ENCODE data around the gene KIAA1958. TPM values are rescaled to one million over a fixed set of nuclear protein-coding genes. Genes with fewer than 3 reads are reported as not detected.

Gene KIAA1958
- total RNA-seq, 1 donor from 2014 or later: 12.0 TPM

DNA sequence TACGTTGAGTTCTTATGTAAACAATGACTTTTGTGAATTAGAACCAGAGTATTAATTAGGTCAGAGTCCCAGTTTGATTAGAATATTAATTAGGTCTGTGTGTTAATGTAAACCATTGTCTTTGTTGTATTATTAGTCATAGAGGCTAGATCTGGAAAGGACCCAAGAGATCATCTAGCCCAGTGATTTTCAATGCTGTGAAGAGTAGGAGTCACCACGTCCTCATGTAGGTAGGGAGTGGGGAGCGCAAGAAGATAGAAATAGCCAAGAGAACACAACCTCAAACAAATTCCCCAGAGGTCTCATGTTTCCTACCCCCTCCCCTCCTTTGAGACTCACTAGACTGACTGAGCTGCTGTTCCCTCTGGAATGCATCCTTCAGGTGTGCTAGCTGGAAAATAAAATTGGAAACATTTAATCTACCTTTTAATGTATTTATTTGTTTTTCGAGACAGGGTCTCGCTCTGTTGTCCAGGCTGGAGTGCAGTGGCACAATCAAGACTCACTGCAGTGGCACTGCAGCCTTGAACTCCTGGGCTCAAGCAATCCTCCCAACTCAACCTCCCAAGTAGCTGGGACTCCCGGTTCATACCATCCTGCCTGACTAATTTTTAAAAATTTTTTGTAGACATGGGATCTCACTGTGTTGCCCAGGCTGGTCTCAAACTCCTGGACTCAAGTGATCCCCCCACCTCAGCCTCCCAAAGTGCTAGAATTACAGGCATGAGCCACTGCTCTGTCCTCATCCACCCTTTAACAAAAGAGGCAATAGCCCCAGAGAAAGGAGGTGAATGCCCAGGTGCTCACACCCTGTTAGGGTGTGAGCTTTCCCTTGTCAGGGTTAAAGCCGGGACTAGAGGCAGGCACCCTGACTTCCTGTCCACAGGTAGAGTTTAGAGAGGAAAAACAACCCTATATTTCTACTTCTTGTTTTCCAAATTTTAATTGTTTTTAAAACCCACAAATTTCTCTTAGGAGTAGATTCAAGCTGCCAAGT, 138.4 kb downstream of the KIAA1958 start:
- no peaks in the 10 kb centered on the region for H3K36me3 Mint-ChIP-seq (ENCODE audit: low read depth, unreplicated experiment)
- no peak for FAIRE-seq
- no peaks in the 10 kb centered on the region for H3K27me3 ChIP-seq (ENCODE audit: insufficient read depth, low read length)

DNA sequence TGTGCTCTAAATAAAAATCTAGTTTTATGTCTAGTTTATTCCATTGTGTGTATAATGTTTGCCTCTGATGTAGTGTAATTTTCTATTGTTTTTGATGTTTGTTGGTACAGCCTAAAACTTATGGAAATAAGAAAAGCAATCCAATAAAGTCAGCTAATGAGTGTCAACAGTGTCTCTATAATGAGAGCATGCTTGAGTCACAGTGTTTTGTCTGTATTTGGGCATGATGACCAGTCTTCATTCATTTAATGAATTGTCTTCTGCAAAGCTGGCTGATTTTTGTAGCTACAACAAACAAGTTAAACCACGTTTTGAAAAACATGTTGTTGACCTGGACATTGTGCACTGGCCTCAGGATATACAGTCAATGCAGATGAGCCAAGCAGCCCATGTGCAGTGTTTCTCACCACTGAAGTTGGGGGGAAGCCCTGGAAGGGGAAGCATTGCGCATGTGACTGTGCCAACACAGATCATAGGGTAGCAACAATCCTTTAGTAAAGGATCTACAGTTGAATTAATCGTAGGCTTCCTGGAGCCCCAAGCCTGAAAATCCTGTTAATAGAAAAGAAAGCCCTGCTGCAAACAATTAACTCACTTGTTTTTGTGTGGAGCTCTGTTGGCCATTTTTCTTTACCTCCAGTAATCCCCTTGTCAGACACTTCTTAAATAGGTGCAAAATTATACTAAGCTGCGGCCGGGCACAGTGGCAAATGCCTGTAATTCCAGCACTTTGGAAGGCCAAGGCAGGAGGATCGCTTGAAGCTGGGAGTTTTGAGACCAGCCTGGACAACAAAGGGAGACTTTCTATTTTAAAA, 143.3 kb downstream of the KIAA1958 start:
- Mint-ChIP-seq H3K36me3 (ENCODE audit: low read depth, unreplicated experiment) (no peaks in the 10 kb centered on the region), H3K27ac (ENCODE audit: unreplicated experiment) (no peak overlapping the region), H3K4me3 (ENCODE audit: unreplicated experiment) (no peak overlapping the region), H3K9me3 (ENCODE audit: unreplicated experiment) (no peaks in the 10 kb centered on the region), H3K27me3 (ENCODE audit: low read depth, unreplicated experiment) (no peaks in the 10 kb centered on the region), H3K4me1 (ENCODE audit: low read depth, unreplicated experiment) (no peaks in the 10 kb centered on the region)
- no peak for FAIRE-seq
- H3K9me3 ChIP-seq (ENCODE audit: insufficient read depth, low read depth, low read length): no peaks in the 10 kb centered on the region
- no peak overlapping the region for H3K4me2 ChIP-seq (ENCODE audit: low read length)
- no peaks in the 10 kb centered on the region for H3K4me1 ChIP-seq (ENCODE audit: insufficient read depth, low read length)
- no peak overlapping the region for H2AFZ ChIP-seq (ENCODE audit: low read depth, low read length)
- no peak for DNase-seq (ENCODE audit: low read depth)
- no peaks in the 10 kb centered on the region for H3K36me3 ChIP-seq (ENCODE audit: insufficient read depth, low read length)
- no peak for TF ChIP-seq EZH2 (IDR thresholded peaks at IDR 0.05; ENCODE audit: insufficient read depth, low read length)
- TF ChIP-seq, protein P1, sequence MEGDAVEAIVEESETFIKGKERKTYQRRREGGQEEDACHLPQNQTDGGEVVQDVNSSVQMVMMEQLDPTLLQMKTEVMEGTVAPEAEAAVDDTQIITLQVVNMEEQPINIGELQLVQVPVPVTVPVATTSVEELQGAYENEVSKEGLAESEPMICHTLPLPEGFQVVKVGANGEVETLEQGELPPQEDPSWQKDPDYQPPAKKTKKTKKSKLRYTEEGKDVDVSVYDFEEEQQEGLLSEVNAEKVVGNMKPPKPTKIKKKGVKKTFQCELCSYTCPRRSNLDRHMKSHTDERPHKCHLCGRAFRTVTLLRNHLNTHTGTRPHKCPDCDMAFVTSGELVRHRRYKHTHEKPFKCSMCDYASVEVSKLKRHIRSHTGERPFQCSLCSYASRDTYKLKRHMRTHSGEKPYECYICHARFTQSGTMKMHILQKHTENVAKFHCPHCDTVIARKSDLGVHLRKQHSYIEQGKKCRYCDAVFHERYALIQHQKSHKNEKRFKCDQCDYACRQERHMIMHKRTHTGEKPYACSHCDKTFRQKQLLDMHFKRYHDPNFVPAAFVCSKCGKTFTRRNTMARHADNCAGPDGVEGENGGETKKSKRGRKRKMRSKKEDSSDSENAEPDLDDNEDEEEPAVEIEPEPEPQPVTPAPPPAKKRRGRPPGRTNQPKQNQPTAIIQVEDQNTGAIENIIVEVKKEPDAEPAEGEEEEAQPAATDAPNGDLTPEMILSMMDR (IDR thresholded peaks at IDR 0.05; ENCODE audit: insufficient read depth, low read depth, low read length): no peak
- H3K4me3 ChIP-seq (ENCODE audit: insufficient read depth, low read depth, low read length): no peak overlapping the region
- no peak overlapping the region for H3K27ac ChIP-seq (ENCODE audit: low read depth, low read length)
- no peaks in the 10 kb centered on the region for H3K79me2 ChIP-seq (ENCODE audit: insufficient read depth, low read length)
- H3K27me3 ChIP-seq (ENCODE audit: insufficient read depth, low read length): no peaks in the 10 kb centered on the region
- no peak overlapping the region for H3K9ac ChIP-seq (ENCODE audit: low read length)
- no peaks in the 10 kb centered on the region for H4K20me1 ChIP-seq (ENCODE audit: insufficient read depth, low read length)

More for the DNA sequence above, 138.4 kb downstream of the KIAA1958 start:
- H3K27ac Mint-ChIP-seq (ENCODE audit: unreplicated experiment): no peak overlapping the region
- Histone ChIP-seq H2AFZ (ENCODE audit: low read depth, low read length) (no peak overlapping the region), H3K36me3 (ENCODE audit: insufficient read depth, low read length) (no peaks in the 10 kb centered on the region), H3K4me3 (ENCODE audit: insufficient read depth, low read depth, low read length) (no peak overlapping the region), H3K9ac (ENCODE audit: low read length) (no peak overlapping the region), H3K4me2 (ENCODE audit: low read length) (no peak overlapping the region), H3K4me1 (ENCODE audit: insufficient read depth, low read length) (no peaks in the 10 kb centered on the region), H3K9me3 (ENCODE audit: insufficient read depth, low read depth, low read length) (no peaks in the 10 kb centered on the region), H3K27ac (ENCODE audit: low read depth, low read length) (no peak overlapping the region), H4K20me1 (ENCODE audit: insufficient read depth, low read length) (no peaks in the 10 kb centered on the region), H3K79me2 (ENCODE audit: insufficient read depth, low read length) (no peaks in the 10 kb centered on the region)
- H3K9me3 Mint-ChIP-seq (ENCODE audit: unreplicated experiment): no peaks in the 10 kb centered on the region
- H3K27me3 Mint-ChIP-seq (ENCODE audit: low read depth, unreplicated experiment): no peaks in the 10 kb centered on the region
- H3K4me1 Mint-ChIP-seq (ENCODE audit: low read depth, unreplicated experiment): peaks cover 6% of the 10 kb centered on the region
- peak; percentile 50 for DNase-seq (ENCODE audit: low read depth)
- TF ChIP-seq, protein P1 (IDR thresholded peaks at IDR 0.05; ENCODE audit: insufficient read depth, low read depth, low read length): no peak
- TF ChIP-seq EZH2 (IDR thresholded peaks at IDR 0.05; ENCODE audit: insufficient read depth, low read length): no peak
- no peak overlapping the region for H3K4me3 Mint-ChIP-seq (ENCODE audit: unreplicated experiment)

All from astrocyte (in vitro differentiated cells and primary cell).